GM18858 (cell line): ENCODE measurements around the gene PHB1.

Experiments used
- ATAC-seq: cut with Tn5 transposase; IDR thresholded peaks from one replicate; pipeline ENCODE4 v1.9.1; 2021; ENCODE audit not compliant: unreplicated experiment

The PHB1 gene

DNA sequence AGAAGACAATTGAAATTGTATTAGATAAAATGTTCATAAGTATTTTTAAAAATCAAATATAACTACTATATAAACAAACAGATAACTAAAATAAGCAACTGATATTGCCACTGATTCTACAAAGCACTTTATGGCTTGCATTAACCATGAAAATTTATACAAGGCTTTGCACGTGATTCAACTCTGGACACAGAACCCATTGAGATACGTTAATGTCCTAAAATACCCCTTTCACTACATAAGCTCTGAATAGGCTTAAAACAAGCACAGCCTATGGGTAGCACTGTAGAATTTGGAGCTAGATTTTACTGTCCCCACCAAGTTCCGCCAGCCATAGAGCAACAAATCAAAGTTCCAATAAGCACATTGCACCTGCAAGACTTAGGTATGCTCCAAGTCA is 57.2 kb downstream of the PHB1 start:
- no peak for ATAC-seq

- no peak for ATAC-seq
These were observed 58.4 kb downstream of the PHB1 start for GRCh38 chr17:49356320-49356719.
